ENCODE measurements around the gene NPM3. TPM values are rescaled to one million over a fixed set of nuclear protein-coding genes. Genes with fewer than 3 reads are reported as not detected.
"Not testable (repeated sequence)": the region's sequence is repeated elsewhere in the genome, so short reads cannot be mapped to it uniquely, and the experiment has no call there.

NPM3 gene
- total RNA-seq, 1 donor from 2014 or later = 28.7 TPM

GRCh38 chr10:101793526-101793925, 10.3 kb upstream of the NPM3 start:
- no peaks in the 10 kb centered on the region for H3K27me3 ChIP-seq
- no peaks in the 10 kb centered on the region for H3K9me3 ChIP-seq
- intact Hi-C loops (cut with DNase I) = no loop called here
- TF ChIP-seq CTCF (IDR thresholded peaks at IDR 0.05) = no peak
- no peak overlapping the region for H3K4me3 ChIP-seq
- H3K4me1 ChIP-seq = no peaks in the 10 kb centered on the region
- no peak overlapping the region for H3K27ac ChIP-seq
- DNase-seq (ENCODE audit: low spot score in 2 of 2) = no peak
- H3K36me3 ChIP-seq = peaks cover 92 to 100% of the 10 kb centered on the region in 2 donors

- TF ChIP-seq CTCF (IDR thresholded peaks at IDR 0.05) = no peak
- H3K27ac ChIP-seq = no peak overlapping the region
- H3K9me3 ChIP-seq = no peaks in the 10 kb centered on the region
- H3K27me3 ChIP-seq = no peaks in the 10 kb centered on the region
- H3K4me3 ChIP-seq = no peak overlapping the region
- H3K36me3 ChIP-seq = peaks cover 90 to 100% of the 10 kb centered on the region in 2 donors
- H3K4me1 ChIP-seq = no peaks in the 10 kb centered on the region
- intact Hi-C loops (cut with DNase I) = no loop called here
- no peak for DNase-seq (ENCODE audit: low spot score in 2 of 2)
Observed at GRCh38 chr10:101789686-101790085, 6.4 kb upstream of the NPM3 start.

- H3K27ac ChIP-seq; H3K4me3 ChIP-seq; H3K27me3 ChIP-seq; H3K4me1 ChIP-seq; DNase-seq (ENCODE audit: low spot score in 2 of 2); intact Hi-C loops (cut with DNase I); H3K9me3 ChIP-seq: not testable (repeated sequence)
- H3K36me3 ChIP-seq = peaks cover 90 to 100% of the 10 kb centered on the region in 2 donors
Observed at GRCh38 chr10:101789231-101789630, 6.0 kb upstream of the NPM3 start.

GRCh38 chr10:101785801-101786200, 2.6 kb upstream of the NPM3 start:
- no peak for DNase-seq (ENCODE audit: low spot score in 2 of 2)
- peaks cover 8 to 17% of the 10 kb centered on the region in 2 donors for H3K4me1 ChIP-seq
- no peak overlapping the region for H3K4me3 ChIP-seq
- H3K36me3 ChIP-seq = peaks cover 58 to 67% of the 10 kb centered on the region in 2 donors
- no peaks in the 10 kb centered on the region for H3K27me3 ChIP-seq
- TF ChIP-seq CTCF (IDR thresholded peaks at IDR 0.05) = no peak
- no peak overlapping the region for H3K27ac ChIP-seq
- no peaks in the 10 kb centered on the region for H3K9me3 ChIP-seq
- intact Hi-C loops (cut with DNase I) = no loop called here

GRCh38 chr10:101784558-101784957, 1.3 kb upstream of the NPM3 start:
- no peak overlapping the region for H3K4me3 ChIP-seq
- peaks cover 47 to 55% of the 10 kb centered on the region in 2 donors for H3K36me3 ChIP-seq
- intact Hi-C loops (cut with DNase I) = loop anchor here (5.0 kb wide), 1 partner anchor 572 kb away; no protein-coding TSS in a partner anchor
- peaks cover 13 to 24% of the 10 kb centered on the region in 2 donors for H3K4me1 ChIP-seq
- no peaks in the 10 kb centered on the region for H3K9me3 ChIP-seq
- H3K27ac ChIP-seq = no peak overlapping the region
- no peak for TF ChIP-seq CTCF (IDR thresholded peaks at IDR 0.05)
- DNase-seq (ENCODE audit: low spot score in 2 of 2) = no peak
- H3K27me3 ChIP-seq = no peaks in the 10 kb centered on the region

- Histone ChIP-seq H3K4me3 (peak overlapping the region; percentile 73 to 83), H3K27ac (peak overlapping the region; percentile 28 to 65), H3K36me3 (peaks cover 40 to 46% of the 10 kb centered on the region in 2 donors), H3K27me3 (no peaks in the 10 kb centered on the region), H3K9me3 (no peaks in the 10 kb centered on the region), H3K4me1 (peaks cover 17 to 30% of the 10 kb centered on the region in 2 donors)
- TF ChIP-seq CTCF (IDR thresholded peaks at IDR 0.05) = no peak
- peak in 1 of 2 donors; percentile 37 for DNase-seq (ENCODE audit: low spot score in 2 of 2)
- intact Hi-C loops (cut with DNase I) = loop anchor here (5.0 kb wide), 1 partner anchor 571 kb away; no protein-coding TSS in a partner anchor
Observed at GRCh38 chr10:101783736-101784118, 481 bp upstream of the NPM3 start.

All from ascending aorta (tissue), 2 donors.